ENCODE measurements around the gene ATP7B. TPM values are rescaled to one million over a fixed set of nuclear protein-coding genes. Genes with fewer than 3 reads are reported as not detected.

Gene ATP7B
- total RNA-seq, 1 donor from 2014 or later: 37.7 TPM

DNA sequence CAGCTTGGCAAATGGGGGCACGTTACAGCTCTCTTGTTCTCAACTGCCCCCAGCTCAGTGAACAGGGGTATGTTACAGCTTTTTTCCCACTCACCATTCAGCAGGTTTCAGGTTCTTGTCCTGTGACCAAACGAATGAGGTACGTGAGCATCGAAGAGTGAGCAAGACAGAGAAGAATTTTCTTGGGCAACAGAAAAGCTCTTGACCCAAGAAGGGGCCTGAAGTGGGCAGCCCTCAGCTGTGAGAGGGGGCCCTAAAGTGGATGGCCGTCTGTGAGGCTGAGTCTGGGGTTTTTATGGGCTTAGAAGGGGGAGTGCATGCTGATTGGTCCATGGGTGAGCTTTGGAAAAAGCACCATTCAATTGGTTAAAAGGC, 128.0 kb downstream of the ATP7B start:
- peak in 1 of 2 donors; percentile 30 for DNase-seq (ENCODE audit: low spot score in 2 of 2)
- intact Hi-C loops (cut with DNase I): no loop called here

More for the DNA sequence above, 128.0 kb downstream of the ATP7B start:
- Histone ChIP-seq H3K4me3 (no peak overlapping the region), H3K9me3 (no peaks in the 10 kb centered on the region), H3K36me3 (no peaks in the 10 kb centered on the region), H3K27ac (no peak overlapping the region), H3K27me3 (no peaks in the 10 kb centered on the region), H3K4me1 (no peaks in the 10 kb centered on the region)
- TF ChIP-seq, protein P1, sequence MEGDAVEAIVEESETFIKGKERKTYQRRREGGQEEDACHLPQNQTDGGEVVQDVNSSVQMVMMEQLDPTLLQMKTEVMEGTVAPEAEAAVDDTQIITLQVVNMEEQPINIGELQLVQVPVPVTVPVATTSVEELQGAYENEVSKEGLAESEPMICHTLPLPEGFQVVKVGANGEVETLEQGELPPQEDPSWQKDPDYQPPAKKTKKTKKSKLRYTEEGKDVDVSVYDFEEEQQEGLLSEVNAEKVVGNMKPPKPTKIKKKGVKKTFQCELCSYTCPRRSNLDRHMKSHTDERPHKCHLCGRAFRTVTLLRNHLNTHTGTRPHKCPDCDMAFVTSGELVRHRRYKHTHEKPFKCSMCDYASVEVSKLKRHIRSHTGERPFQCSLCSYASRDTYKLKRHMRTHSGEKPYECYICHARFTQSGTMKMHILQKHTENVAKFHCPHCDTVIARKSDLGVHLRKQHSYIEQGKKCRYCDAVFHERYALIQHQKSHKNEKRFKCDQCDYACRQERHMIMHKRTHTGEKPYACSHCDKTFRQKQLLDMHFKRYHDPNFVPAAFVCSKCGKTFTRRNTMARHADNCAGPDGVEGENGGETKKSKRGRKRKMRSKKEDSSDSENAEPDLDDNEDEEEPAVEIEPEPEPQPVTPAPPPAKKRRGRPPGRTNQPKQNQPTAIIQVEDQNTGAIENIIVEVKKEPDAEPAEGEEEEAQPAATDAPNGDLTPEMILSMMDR (IDR thresholded peaks at IDR 0.05): no peak

Other genes starting within 250 kb of the ATP7B start
- gene DHRS12, start 207.3 kb downstream of the ATP7B start, total RNA-seq: 7.9 TPM
- not detected for gene TMEM272, start 166.3 kb downstream of the ATP7B start, total RNA-seq
- gene CCDC70, start 149.5 kb downstream of the ATP7B start, total RNA-seq: not detected
- gene ALG11, start 948 bp upstream of the ATP7B start, total RNA-seq: 13.6 TPM
- gene UTP14C, start 13.2 kb upstream of the ATP7B start, total RNA-seq: 4.0 TPM
- gene NEK5, start 117.6 kb upstream of the ATP7B start, total RNA-seq: not detected
- gene NEK3, start 148.1 kb upstream of the ATP7B start, total RNA-seq: 4.7 TPM

All from ascending aorta (tissue), 2 donors.